B cell (primary cell): ENCODE data around the gene SEPTIN5. TPM values are rescaled to one million over a fixed set of nuclear protein-coding genes. Genes with fewer than 3 reads are reported as not detected.
"Not testable (repeated sequence)": the region's sequence is repeated elsewhere in the genome, so short reads cannot be mapped to it uniquely, and the experiment has no call there.

Experiments
- ATAC-seq: fragments of 200-7000 bp; cut with Tn5 transposase; one replicate; pipeline ENCODE4 v1.10.0; 2021; ENCODE audit warnings: low read depth, mild to moderate bottlenecking, moderate number of reproducible peaks, moderate library complexity
- CTCF ChIA-PET: fragments of 350-600 bp; sonication (Branson Sonifier 250); formaldehyde crosslinking; loops from one replicate; lab custom pipeline; 2021; ENCODE audit warnings: antibody characterized with exemption, inconsistent platforms; lab: Charles Lee
- POLR2A ChIA-PET: fragments of 350-600 bp; sonication (Branson Sonifier 250); formaldehyde crosslinking; loops from one replicate; lab custom pipeline; 2021; ENCODE audit warnings: antibody characterized with exemption; lab: Charles Lee
- DNase-seq: peaks from one replicate; pipeline ENCODE4 v3.0.0; 2013
- H2AFZ ChIP-seq: 2 replicates; pipeline ENCODE4 v1.6.1; 2012; ENCODE audit warnings: mild to moderate bottlenecking, low read depth, low read length; ENCODE audit not compliant: insufficient read depth, poor library complexity, severe bottlenecking
- H3K27ac ChIP-seq, 2 donors: 1 replicate in 1 of 2; 2 replicates in 1 of 2; pipeline ENCODE4 v1.5.1; 2012 to 2013; ENCODE audit warnings: low read length in 2 of 2, mild to moderate bottlenecking in 2 of 2, moderate library complexity in 1 of 2
- H3K27me3 ChIP-seq, 4 experiments: fragments of 200-600 bp in 1 of 4; sonication (generic) in 1 of 4; replicated peaks in 1 of 4; 1 replicate in 2 of 4; 2 replicates in 2 of 4; pipeline versions ENCODE4 v1.6.1 to v1.7.0; 2013 to 2016; ENCODE audit warnings: low read length in 3 of 4, mild to moderate bottlenecking in 2 of 4, mixed read lengths in 1 of 4, moderate library complexity in 1 of 4; ENCODE audit not compliant: insufficient read depth in 4 of 4, control insufficient read depth in 3 of 4; ENCODE audit errors: control extremely low read depth in 1 of 4
- H3K36me3 ChIP-seq, 2 experiments: replicated peaks in 1 of 2; 1 replicate in 1 of 2; 2 replicates in 1 of 2; pipeline versions ENCODE4 v1.6.1 to v1.7.1; 2013; ENCODE audit warnings: low read length in 1 of 2; ENCODE audit not compliant: insufficient read depth in 2 of 2, control insufficient read depth in 1 of 2; ENCODE audit errors: control extremely low read depth in 1 of 2, extremely low read depth in 1 of 2
- H3K4me1 ChIP-seq, 2 donors: fragments of 200-600 bp in 1 of 2; sonication (generic) in 1 of 2; 1 replicate in 1 of 2; 2 replicates in 1 of 2; pipeline versions ENCODE4 v1.5.1 to v1.6.1; 2013 to 2017; ENCODE audit warnings: low read length in 2 of 2; ENCODE audit not compliant: control insufficient read depth in 2 of 2, insufficient read depth in 2 of 2
- H3K4me2 ChIP-seq: replicated peaks from 2 replicates; pipeline ENCODE3; 2012; ENCODE audit warnings: mild to moderate bottlenecking, low read depth, low read length; ENCODE audit not compliant: poor library complexity, severe bottlenecking
- H3K4me3 ChIP-seq, 5 experiments: fragments of 200-600 bp in 1 of 5; sonication (generic) in 1 of 5; 1 replicate in 3 of 5; 2 replicates in 2 of 5; pipeline versions ENCODE4 v1.5.1 to v1.7.0; 2011 to 2016; ENCODE audit warnings: low read length in 4 of 5, mild to moderate bottlenecking in 4 of 5, low read depth in 2 of 5, control low read depth in 1 of 5, moderate library complexity in 1 of 5; ENCODE audit not compliant: insufficient read depth in 1 of 5; ENCODE audit errors: control extremely low read depth in 1 of 5, extremely low read depth in 1 of 5
- H3K79me2 ChIP-seq: fragments of 200-600 bp; sonication (generic); one replicate; pipeline ENCODE4 v1.6.0; 2016; ENCODE audit warnings: low read length; ENCODE audit not compliant: control insufficient read depth, insufficient read depth
- H3K9ac ChIP-seq: fragments of 200-600 bp; sonication (generic); 2 replicates; pipeline ENCODE4 v1.6.1; 2017; ENCODE audit warnings: mild to moderate bottlenecking, low read length, moderate library complexity
- H3K9me3 ChIP-seq, 3 donors: one replicate each; pipeline versions ENCODE4 v1.6.1 to v1.7.1; 2013; ENCODE audit warnings: low read length in 2 of 3; ENCODE audit not compliant: control insufficient read depth in 2 of 3, insufficient read depth in 1 of 3; ENCODE audit errors: control extremely low read depth in 1 of 3
- H4K20me1 ChIP-seq: 2 replicates; pipeline ENCODE4 v1.6.0; 2012; ENCODE audit warnings: mild to moderate bottlenecking, low read length; ENCODE audit not compliant: insufficient read depth, control insufficient read depth, poor library complexity, severe bottlenecking
- H3K27ac Mint-ChIP-seq: one replicate; pipeline ENCODE4 v1.8.0; 2021; ENCODE audit warnings: mixed read lengths
- H3K27me3 Mint-ChIP-seq: one replicate; pipeline ENCODE4 v1.8.0; 2021; ENCODE audit warnings: mixed read lengths
- H3K4me1 Mint-ChIP-seq: one replicate; pipeline ENCODE4 v1.8.0; 2021; ENCODE audit warnings: mixed read lengths
- H3K4me3 Mint-ChIP-seq: one replicate; pipeline ENCODE4 v1.8.0; 2021; ENCODE audit warnings: mixed read lengths
- H3K9me3 Mint-ChIP-seq: one replicate; pipeline ENCODE4 v1.8.0; 2022; ENCODE audit warnings: mixed read lengths; ENCODE audit not compliant: insufficient read depth
- EZH2 ChIP-seq: IDR thresholded peaks from 2 replicates; pipeline ENCODE4 v1.6.1; 2012; ENCODE audit warnings: borderline replicate concordance, low read depth, mild to moderate bottlenecking, moderate library complexity, low read length; ENCODE audit not compliant: insufficient read depth, poor library complexity, severe bottlenecking
- WGBS: methylation state at CpG from one replicate; pipeline ENCODE4 v1.1.5; 2013; ENCODE audit warnings: missing lambda C conversion rate; ENCODE audit not compliant: insufficient coverage; 5-methylcytosine and 5-hydroxymethylcytosine counted together
- intact Hi-C: fragments of 100-400 bp; cut with micrococcal nuclease; formaldehyde crosslinking; loops from one replicate; pipeline ENCODE4 v1.10.0; 2022
- polyA plus RNA-seq: library from polyadenylated mRNA; depleted of rRNA; stranded (reverse); fragments of >200 nt; gene quantifications from 2 replicates; pipeline ENCODE4 v1.2.3, GENCODE V29; 2012
- total RNA-seq, 2 donors: library from RNA; stranded (reverse); fragments of 120-200 nt in 1 of 2; gene quantifications; 1 replicate in 1 of 2; 2 replicates in 1 of 2; pipeline versions ENCODE4 v1.2.3 to v1.2.4, GENCODE V29; 2013 to 2022
- TF ChIP-seq, protein P1 (sequence below): fragments of 200-600 bp; IDR thresholded peaks from one replicate; pipeline ENCODE4 v1.8.0; 2022; ENCODE audit warnings: antibody characterized with exemption, mild to moderate bottlenecking

Gene SEPTIN5
- total and polyA plus RNA-seq, 2 donors (not counting 1 experiment from before 2014, with no cell fraction given): 0.06 TPM; not detected in 1

DNA sequence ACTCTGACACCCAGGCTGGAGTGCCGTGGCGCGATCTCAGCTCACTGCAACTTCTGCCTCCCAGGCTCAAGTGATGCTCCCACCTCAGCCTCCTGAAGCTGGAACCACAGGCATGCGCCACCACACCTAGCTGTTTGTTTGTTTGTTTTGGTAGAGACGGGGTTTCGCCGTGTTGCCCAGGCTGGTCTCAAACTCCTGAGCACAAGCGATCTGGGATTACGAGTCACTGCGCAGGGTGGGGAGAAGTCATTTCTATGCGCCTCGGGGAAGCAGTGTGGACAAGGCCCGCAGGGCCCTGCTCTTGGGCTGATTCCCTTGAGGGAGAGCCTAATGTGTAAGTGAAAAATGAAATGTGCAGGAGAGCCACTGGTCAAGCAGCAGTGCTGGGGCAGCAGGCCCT lies 19.6 kb upstream of the SEPTIN5 start:
- no peaks in the 10 kb centered on the region for H3K9me3 Mint-ChIP-seq
- Histone ChIP-seq H3K9me3 (no peaks in the 10 kb centered on the region), H3K4me2 (no peak overlapping the region), H3K27ac (no peak overlapping the region), H3K27me3 (no peaks in the 10 kb centered on the region), H4K20me1 (no peaks in the 10 kb centered on the region), H3K36me3 (no peaks in the 10 kb centered on the region), H3K9ac (no peak overlapping the region), H3K4me3 (no peak overlapping the region), H3K4me1 (no peaks in the 10 kb centered on the region), H3K79me2 (no peaks in the 10 kb centered on the region), H2AFZ (no peak overlapping the region)
- intact Hi-C loops: no loop called here
- TF ChIP-seq, protein P1, sequence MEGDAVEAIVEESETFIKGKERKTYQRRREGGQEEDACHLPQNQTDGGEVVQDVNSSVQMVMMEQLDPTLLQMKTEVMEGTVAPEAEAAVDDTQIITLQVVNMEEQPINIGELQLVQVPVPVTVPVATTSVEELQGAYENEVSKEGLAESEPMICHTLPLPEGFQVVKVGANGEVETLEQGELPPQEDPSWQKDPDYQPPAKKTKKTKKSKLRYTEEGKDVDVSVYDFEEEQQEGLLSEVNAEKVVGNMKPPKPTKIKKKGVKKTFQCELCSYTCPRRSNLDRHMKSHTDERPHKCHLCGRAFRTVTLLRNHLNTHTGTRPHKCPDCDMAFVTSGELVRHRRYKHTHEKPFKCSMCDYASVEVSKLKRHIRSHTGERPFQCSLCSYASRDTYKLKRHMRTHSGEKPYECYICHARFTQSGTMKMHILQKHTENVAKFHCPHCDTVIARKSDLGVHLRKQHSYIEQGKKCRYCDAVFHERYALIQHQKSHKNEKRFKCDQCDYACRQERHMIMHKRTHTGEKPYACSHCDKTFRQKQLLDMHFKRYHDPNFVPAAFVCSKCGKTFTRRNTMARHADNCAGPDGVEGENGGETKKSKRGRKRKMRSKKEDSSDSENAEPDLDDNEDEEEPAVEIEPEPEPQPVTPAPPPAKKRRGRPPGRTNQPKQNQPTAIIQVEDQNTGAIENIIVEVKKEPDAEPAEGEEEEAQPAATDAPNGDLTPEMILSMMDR: no peak
- no peak for TF ChIP-seq EZH2
- no peaks in the 10 kb centered on the region for H3K4me1 Mint-ChIP-seq
- CTCF ChIA-PET: no interaction called here
- POLR2A ChIA-PET: no interaction called here
- WGBS: 95% methylated on average over 10 of the region's 13 CpGs
- peaks cover 24% of the 10 kb centered on the region for H3K27me3 Mint-ChIP-seq
- DNase-seq: no peak
- H3K4me3 Mint-ChIP-seq: no peak overlapping the region
- ATAC-seq: no peak
- no peak overlapping the region for H3K27ac Mint-ChIP-seq

DNA sequence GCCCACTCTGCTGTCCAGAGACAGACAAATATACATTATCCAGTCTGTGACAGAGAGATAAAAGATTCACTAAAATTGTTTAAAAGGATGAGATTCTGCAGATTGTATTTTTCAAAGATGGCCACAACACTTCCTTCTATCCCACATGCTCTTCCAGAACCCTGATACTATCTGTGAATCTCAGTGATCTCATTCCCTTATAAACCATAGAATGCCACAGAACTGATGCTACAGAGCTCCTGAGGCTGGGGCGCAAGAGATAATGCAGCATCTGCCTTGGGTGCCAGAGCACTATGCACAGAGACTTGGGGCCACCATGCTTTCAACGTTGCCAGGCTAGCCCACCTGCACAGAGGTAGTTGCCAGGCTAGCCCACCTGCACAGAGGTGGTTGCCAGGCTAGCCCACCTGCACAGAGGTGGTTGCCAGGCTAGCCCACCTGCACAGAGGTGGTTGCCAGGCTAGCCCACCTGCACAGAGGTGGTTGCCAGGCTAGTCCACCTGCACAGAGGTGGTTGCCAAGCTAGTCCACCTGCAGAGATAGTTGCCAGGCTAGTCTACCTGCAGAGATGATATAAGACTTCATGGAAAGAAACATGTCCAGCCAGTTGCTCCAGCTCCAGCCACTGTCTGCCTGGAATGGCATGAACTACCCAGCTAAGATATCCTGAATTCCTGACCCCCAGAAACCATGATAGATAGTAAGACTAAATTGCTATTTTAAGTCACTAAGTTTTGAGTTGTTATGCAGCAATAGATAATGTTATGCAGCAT lies 17.6 kb upstream of the SEPTIN5 start:
- Histone ChIP-seq H3K4me2 (no peak overlapping the region), H3K27me3 (no peaks in the 10 kb centered on the region), H3K27ac (no peak overlapping the region), H3K9me3 (no peaks in the 10 kb centered on the region), H3K79me2 (no peaks in the 10 kb centered on the region), H2AFZ (no peak overlapping the region), H3K36me3 (no peaks in the 10 kb centered on the region), H3K4me3 (no peak overlapping the region), H3K4me1 (no peaks in the 10 kb centered on the region), H3K9ac (no peak overlapping the region), H4K20me1 (no peaks in the 10 kb centered on the region)
- Mint-ChIP-seq H3K4me1 (no peaks in the 10 kb centered on the region), H3K4me3 (no peak overlapping the region), H3K27ac (no peak overlapping the region), H3K9me3 (no peaks in the 10 kb centered on the region), H3K27me3 (peaks cover 19% of the 10 kb centered on the region)
- ATAC-seq: no peak
- TF ChIP-seq, protein P1: no peak
- no peak for TF ChIP-seq EZH2
- DNase-seq: no peak
- ChIA-PET CTCF (no interaction called here), POLR2A (no interaction called here)
- 95% methylated on average over 2 of the region's 2 CpGs for WGBS
- intact Hi-C loops: no loop called here

DNA sequence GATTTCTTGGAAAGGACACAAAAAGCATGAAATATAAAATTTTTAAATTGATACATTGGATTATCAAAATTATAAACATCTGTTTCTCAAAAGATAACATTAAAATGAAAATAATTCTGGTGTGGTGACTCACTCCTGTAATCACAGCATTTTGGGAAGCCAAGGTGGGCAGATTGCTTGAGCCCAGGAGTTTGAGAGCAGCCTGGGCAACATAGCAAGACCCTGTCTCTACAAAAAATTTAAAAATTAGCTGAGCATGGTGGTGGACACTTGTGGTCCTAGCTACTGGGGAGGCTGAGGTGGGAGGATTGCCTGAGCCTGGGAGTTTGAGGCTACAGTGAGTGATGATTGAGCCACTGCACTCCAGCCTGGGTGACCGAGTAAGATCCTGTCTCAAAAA lies 16.4 kb upstream of the SEPTIN5 start:
- peaks cover 19% of the 10 kb centered on the region for H3K27me3 Mint-ChIP-seq
- H3K9me3 ChIP-seq, DNase-seq, H3K4me3 Mint-ChIP-seq, H3K36me3 ChIP-seq, intact Hi-C loops, ATAC-seq, H3K4me1 Mint-ChIP-seq, H3K9me3 Mint-ChIP-seq, POLR2A ChIA-PET, H3K4me3 ChIP-seq, H3K4me1 ChIP-seq, H3K79me2 ChIP-seq, H3K27ac ChIP-seq, H2AFZ ChIP-seq, H3K27ac Mint-ChIP-seq, H3K27me3 ChIP-seq, H3K9ac ChIP-seq, H4K20me1 ChIP-seq, H3K4me2 ChIP-seq: not testable (repeated sequence)
- CTCF ChIA-PET: interaction anchor here (1.4 kb wide), 1 partner anchor 33 kb away, joined by 5 read pairs; no protein-coding TSS in a partner anchor
- no CpG with 5 or more reads among the region's 1 CpG for WGBS
